Tibial artery (tissue), 4 donors: ENCODE data around the gene FAM171A2.
A peak's percentile ranks its signal among the peaks of the same experiment; 100 is the strongest.
"Not testable (repeated sequence)": the region's sequence is repeated elsewhere in the genome, so short reads cannot be mapped to it uniquely, and the experiment has no call there.

Experiments
- DNase-seq, 2 donors: peaks; one replicate each; pipeline ENCODE4 v3.0.0-alpha.2; 2019
- H3K27ac ChIP-seq, 2 donors: fragments of 200-600 bp; sonication (generic) in 1 of 2; 1 replicate in 1 of 2; 2 replicates in 1 of 2; pipeline ENCODE4 v1.5.1; 2018 to 2019; ENCODE audit warnings: mild to moderate bottlenecking in 1 of 2
- H3K27me3 ChIP-seq, 2 donors: fragments of 200-600 bp; sonication (generic) in 1 of 2; one replicate each; pipeline versions ENCODE4 v1.5.1 to v1.6.0; 2016 to 2019
- H3K36me3 ChIP-seq, 3 donors: fragments of 200-600 bp; sonication (generic) in 2 of 3; one replicate each; pipeline ENCODE4 v1.5.1; 2016 to 2019; ENCODE audit warnings: mild to moderate bottlenecking in 2 of 3
- H3K4me1 ChIP-seq, 4 donors: fragments of 200-600 bp; sonication (generic) in 2 of 4; 1 replicate in 3 of 4; 2 replicates in 1 of 4; pipeline ENCODE4 v1.5.1; 2016 to 2019
- H3K4me3 ChIP-seq, 2 donors: fragments of 200-600 bp; sonication (generic) in 1 of 2; 1 replicate in 1 of 2; 2 replicates in 1 of 2; pipeline ENCODE4 v1.5.1; 2018 to 2019; ENCODE audit warnings: mild to moderate bottlenecking in 2 of 2
- H3K9me3 ChIP-seq, 3 donors: fragments of 200-600 bp; sonication (generic) in 1 of 3; one replicate each; pipeline ENCODE4 v1.5.1; 2016 to 2019
- CTCF ChIP-seq, 2 experiments: fragments of 200-600 bp in 1 of 2; fragments of 450-650 bp in 1 of 2; IDR thresholded peaks; one replicate each; pipeline ENCODE4 v1.5.1; 2017 to 2019; ENCODE audit warnings: antibody characterized with exemption in 2 of 2, mild to moderate bottlenecking in 1 of 2, moderate library complexity in 1 of 2
- intact Hi-C: fragments of 100-400 bp; cut with DNase I; formaldehyde crosslinking; loops from one replicate; pipeline ENCODE4 v1.15.0; 2023; ENCODE audit warnings: low total_unique reads

Gene FAM171A2

DNA sequence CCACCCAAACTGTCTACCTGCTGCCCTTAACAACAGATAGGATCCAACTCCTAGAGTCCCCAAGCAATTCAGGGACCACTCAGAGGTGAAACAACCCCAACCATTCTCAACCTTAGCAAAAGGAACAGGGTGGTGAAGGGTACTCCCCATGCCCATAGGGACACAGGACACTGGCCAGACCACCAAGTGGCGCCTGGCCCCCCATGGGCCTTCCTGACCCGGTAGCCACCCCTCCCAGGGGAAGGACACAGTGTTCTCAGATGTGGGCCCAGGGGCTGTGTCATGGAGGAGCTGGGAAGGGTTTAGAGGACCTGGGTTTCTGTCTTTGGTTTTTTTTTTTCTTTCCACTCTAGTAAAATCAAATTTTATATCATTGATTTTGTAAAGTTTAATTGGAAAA lies 29.3 kb downstream of the FAM171A2 start:
- TF ChIP-seq CTCF (IDR thresholded peaks at IDR 0.05): no peak
- intact Hi-C loops: no loop called here
- Histone ChIP-seq H3K9me3 (no peaks in the 10 kb centered on the region), H3K27ac (no peak overlapping the region), H3K4me1 (peaks cover 0 to 4% (median 0%) of the 10 kb centered on the region in 4 donors), H3K4me3 (no peak overlapping the region), H3K36me3 (no peaks in the 10 kb centered on the region), H3K27me3 (peaks cover 0 to 29% of the 10 kb centered on the region in 2 donors)
- DNase-seq: no peak

- no peaks in the 10 kb centered on the region for H3K36me3 ChIP-seq
- intact Hi-C loops: no loop called here
- H3K4me1 ChIP-seq: peaks cover 0 to 4% (median 0%) of the 10 kb centered on the region in 4 donors
- no peaks in the 10 kb centered on the region for H3K9me3 ChIP-seq
- H3K4me3 ChIP-seq: no peak overlapping the region
- peak in 1 of 2 donors; percentile 45 for DNase-seq
- peaks cover 0 to 23% of the 10 kb centered on the region in 2 donors for H3K27me3 ChIP-seq
- H3K27ac ChIP-seq: no peak overlapping the region
- TF ChIP-seq CTCF (IDR thresholded peaks at IDR 0.05): no peak
Observed at GRCh38 chr17:44333371-44333770, 30.3 kb downstream of the FAM171A2 start.

- peaks cover 0 to 6% of the 10 kb centered on the region in 2 donors for H3K27me3 ChIP-seq
- H3K4me3 ChIP-seq: no peak overlapping the region
- H3K27ac ChIP-seq: no peak overlapping the region
- intact Hi-C loops: loop anchor here (2.0 kb wide), 1 partner anchor 121 kb away; no protein-coding TSS in a partner anchor
- H3K36me3 ChIP-seq: no peaks in the 10 kb centered on the region
- peaks cover 0 to 9% (median 2%) of the 10 kb centered on the region in 4 donors for H3K4me1 ChIP-seq
- DNase-seq: peak in 1 of 2 donors; percentile 80
- peak; percentile 78 to 79 for TF ChIP-seq CTCF (IDR thresholded peaks at IDR 0.05)
- H3K9me3 ChIP-seq: no peaks in the 10 kb centered on the region
Observed at GRCh38 chr17:44331249-44331760, 32.3 kb downstream of the FAM171A2 start.

DNA sequence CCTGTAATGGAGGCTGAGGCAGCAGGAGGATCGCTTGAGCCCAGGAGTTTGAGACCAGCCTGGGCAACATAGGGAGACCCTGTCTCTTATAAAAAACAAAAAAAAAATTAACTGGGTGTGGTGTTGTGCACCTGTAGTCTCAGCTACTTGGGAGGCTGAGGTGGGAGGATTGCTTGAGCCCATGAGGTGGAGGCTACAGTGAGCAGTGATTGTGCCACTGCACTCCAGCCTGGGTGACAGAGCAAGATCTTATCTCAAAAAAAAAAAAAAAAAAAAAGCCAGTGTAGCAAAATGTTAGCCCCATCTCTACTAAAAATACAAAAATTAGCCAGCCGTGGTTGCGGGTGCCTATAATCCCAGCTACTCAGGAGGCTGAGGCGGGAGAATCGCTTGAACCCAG lies 33.4 kb downstream of the FAM171A2 start:
- intact Hi-C loops: loop anchor here (2.0 kb wide), 1 partner anchor 119 kb away; no protein-coding TSS in a partner anchor
- H3K4me3 ChIP-seq: not testable (repeated sequence)

GRCh38 chr17:44329516-44329915 lies 34.1 kb downstream of the FAM171A2 start:
- H3K4me1 ChIP-seq: peaks cover 0 to 18% (median 7%) of the 10 kb centered on the region in 4 donors
- H3K9me3 ChIP-seq, DNase-seq, H3K27me3 ChIP-seq, H3K4me3 ChIP-seq, intact Hi-C loops, H3K36me3 ChIP-seq, H3K27ac ChIP-seq: not testable (repeated sequence)

More for the DNA sequence above, 33.4 kb downstream of the FAM171A2 start:
- not testable (repeated sequence) for H3K27ac ChIP-seq, DNase-seq, H3K36me3 ChIP-seq, H3K9me3 ChIP-seq, H3K27me3 ChIP-seq
- H3K4me1 ChIP-seq: peaks cover 0 to 18% (median 7%) of the 10 kb centered on the region in 4 donors

DNA sequence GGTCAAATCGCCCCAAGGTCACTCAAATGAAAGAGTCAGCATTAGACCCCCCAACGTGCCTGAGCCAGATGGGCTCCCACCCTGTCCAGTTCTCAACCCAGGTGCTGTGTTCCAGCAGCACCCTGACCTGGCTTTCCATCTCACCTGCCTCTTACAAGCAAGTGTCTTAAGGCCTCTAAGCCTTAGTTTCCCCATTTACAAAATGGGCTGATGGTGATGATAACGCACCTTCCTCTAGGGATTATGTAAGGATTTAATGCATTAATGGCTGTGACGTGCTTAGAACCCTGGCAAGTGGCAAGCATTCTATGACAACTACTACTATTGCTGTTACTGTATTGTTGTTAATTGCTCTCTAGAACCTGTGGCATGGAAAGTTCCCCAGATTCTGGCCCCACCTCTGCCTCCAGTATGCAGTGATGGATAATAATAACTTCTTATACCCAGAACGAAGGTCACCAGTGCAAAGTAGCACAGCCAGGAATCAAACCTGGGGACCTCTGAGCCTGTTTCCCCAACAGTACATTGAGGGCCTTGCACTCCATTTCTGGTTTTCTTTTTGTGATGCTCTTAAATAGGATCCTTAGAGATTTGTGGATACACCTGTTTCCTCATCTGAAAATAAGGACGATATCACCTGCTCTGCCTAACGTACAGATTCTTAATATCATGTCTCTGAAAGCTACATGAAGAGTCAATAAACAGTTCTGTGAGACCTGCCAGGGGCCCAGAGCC lies 35.8 kb downstream of the FAM171A2 start:
- TF ChIP-seq CTCF (IDR thresholded peaks at IDR 0.05): no peak
- H3K36me3 ChIP-seq: no peaks in the 10 kb centered on the region
- intact Hi-C loops: no loop called here
- H3K4me3 ChIP-seq: no peak overlapping the region
- H3K9me3 ChIP-seq: no peaks in the 10 kb centered on the region
- peaks cover 0 to 2% of the 10 kb centered on the region in 2 donors for H3K27me3 ChIP-seq
- peaks cover 0 to 32% (median 20%) of the 10 kb centered on the region in 4 donors for H3K4me1 ChIP-seq
- H3K27ac ChIP-seq: no peak overlapping the region
- no peak for DNase-seq
